OCI-M2 (cell line): ENCODE data around the gene POLR2L.
A peak's percentile ranks its signal among the peaks of the same experiment; 100 is the strongest.

ENCODE experiments used
- DNase-seq: peaks from one replicate; lab custom pipeline; 2025; ENCODE audit not compliant: unreplicated experiment; lab: John Stamatoyannopoulos, UW

The POLR2L gene

GRCh38 chr11:813072-813455 is 29.3 kb downstream of the POLR2L start:
- no peak for DNase-seq

GRCh38 chr11:812390-812789 is 29.9 kb downstream of the POLR2L start:
- DNase-seq = no peak

GRCh38 chr11:811446-812245 is 30.7 kb downstream of the POLR2L start:
- DNase-seq = no peak

- no peak for DNase-seq
These were observed 32.2 kb downstream of the POLR2L start for GRCh38 chr11:810040-810567.

- DNase-seq = peak; percentile 71
These were observed 32.9 kb downstream of the POLR2L start, which contains the start of gene RPLP2 for GRCh38 chr11:809287-810039. Gene RPLP2 (plus strand): TSS chr11:809967. CDS start chr11:810235, 268 bp downstream.

- no peak for DNase-seq
These were observed 33.7 kb downstream of the POLR2L start for GRCh38 chr11:808427-809286.

GRCh38 chr11:804599-804964 is 37.7 kb downstream of the POLR2L start:
- DNase-seq = no peak

GRCh38 chr11:803770-804598 is 38.3 kb downstream of the POLR2L start:
- no peak for DNase-seq

GRCh38 chr11:803467-803742 is 38.9 kb downstream of the POLR2L start:
- no peak for DNase-seq

- DNase-seq = no peak
These were observed 39.4 kb downstream of the POLR2L start for GRCh38 chr11:802693-803466.

GRCh38 chr11:802018-802617 is 40.2 kb downstream of the POLR2L start:
- DNase-seq = no peak

GRCh38 chr11:801097-801780 is 41.1 kb downstream of the POLR2L start:
- no peak for DNase-seq

- DNase-seq = no peak
These were observed 41.9 kb downstream of the POLR2L start for GRCh38 chr11:800473-800872.

- DNase-seq = no peak
These were observed 42.5 kb downstream of the POLR2L start for GRCh38 chr11:799641-800316.

GRCh38 chr11:798093-798713 is 44.1 kb downstream of the POLR2L start, which contains the start of gene SLC25A22:
Gene SLC25A22 (minus strand): TSS chr11:798281. CDS start chr11:795006, 3,275 bp downstream.
- no peak for DNase-seq

- DNase-seq = no peak
These were observed 44.8 kb downstream of the POLR2L start for GRCh38 chr11:797296-798092.
